Measurements from ENCODE around the gene FBXO31. TPM values are rescaled to one million over a fixed set of nuclear protein-coding genes. Genes with fewer than 3 reads are reported as not detected.

Gene FBXO31
- total RNA-seq, 1 donor from 2014 or later, result 27.1 TPM

GRCh38 chr16:87425941-87426340 is 42.4 kb upstream of the FBXO31 start:
- POLR2A ChIA-PET, result no interaction called here

GRCh38 chr16:87424266-87424665 is 40.7 kb upstream of the FBXO31 start:
- no peaks in the 10 kb centered on the region for H3K4me1 Mint-ChIP-seq
- H3K27ac Mint-ChIP-seq, result no peak overlapping the region
- intact Hi-C loops (cut with micrococcal nuclease), result no loop called here
- no peaks in the 10 kb centered on the region for H3K27me3 Mint-ChIP-seq
- DNase-seq, result no peak
- POLR2A ChIA-PET, result no interaction called here
- CTCF ChIA-PET, result no interaction called here
- no peaks in the 10 kb centered on the region for H3K9me3 Mint-ChIP-seq
- ATAC-seq (ENCODE audit: low read depth), result no peak
- no peak overlapping the region for H3K4me3 Mint-ChIP-seq
- no peak for TF ChIP-seq CTCF (IDR thresholded peaks at IDR 0.05)
- peaks cover 2% of the 10 kb centered on the region for H3K36me3 Mint-ChIP-seq (ENCODE audit: low read depth)

More at GRCh38 chr16:87425941-87426340, 42.4 kb upstream of the FBXO31 start:
- no peak for TF ChIP-seq CTCF (IDR thresholded peaks at IDR 0.05)
- ATAC-seq (ENCODE audit: low read depth) (no peak), DNase-seq (no peak)
- Mint-ChIP-seq H3K36me3 (ENCODE audit: low read depth) (peaks cover 2% of the 10 kb centered on the region), H3K27me3 (no peaks in the 10 kb centered on the region), H3K4me1 (no peaks in the 10 kb centered on the region), H3K27ac (no peak overlapping the region), H3K9me3 (no peaks in the 10 kb centered on the region), H3K4me3 (no peak overlapping the region)
- intact Hi-C loops (cut with micrococcal nuclease), result no loop called here
- CTCF ChIA-PET, result no interaction called here

GRCh38 chr16:87423429-87423828 is 39.9 kb upstream of the FBXO31 start:
- Mint-ChIP-seq H3K27ac (no peak overlapping the region), H3K36me3 (ENCODE audit: low read depth) (peaks cover 3% of the 10 kb centered on the region), H3K4me1 (no peaks in the 10 kb centered on the region), H3K9me3 (no peaks in the 10 kb centered on the region), H3K27me3 (no peaks in the 10 kb centered on the region), H3K4me3 (no peak overlapping the region)
- ATAC-seq (ENCODE audit: low read depth) (no peak), DNase-seq (no peak)
- intact Hi-C loops (cut with micrococcal nuclease), result no loop called here
- ChIA-PET CTCF (no interaction called here), POLR2A (no interaction called here)
- no peak for TF ChIP-seq CTCF (IDR thresholded peaks at IDR 0.05)

GRCh38 chr16:87422106-87422505 is 38.5 kb upstream of the FBXO31 start:
- H3K4me3 Mint-ChIP-seq, result no peak overlapping the region
- no peak for TF ChIP-seq CTCF (IDR thresholded peaks at IDR 0.05)
- intact Hi-C loops (cut with micrococcal nuclease), result no loop called here
- no peaks in the 10 kb centered on the region for H3K4me1 Mint-ChIP-seq
- no peaks in the 10 kb centered on the region for H3K27me3 Mint-ChIP-seq
- DNase-seq (no peak), ATAC-seq (ENCODE audit: low read depth) (no peak)
- no peaks in the 10 kb centered on the region for H3K9me3 Mint-ChIP-seq
- H3K27ac Mint-ChIP-seq, result no peak overlapping the region
- POLR2A ChIA-PET, result no interaction called here
- CTCF ChIA-PET, result no interaction called here
- H3K36me3 Mint-ChIP-seq (ENCODE audit: low read depth), result peaks cover 3% of the 10 kb centered on the region

DNA sequence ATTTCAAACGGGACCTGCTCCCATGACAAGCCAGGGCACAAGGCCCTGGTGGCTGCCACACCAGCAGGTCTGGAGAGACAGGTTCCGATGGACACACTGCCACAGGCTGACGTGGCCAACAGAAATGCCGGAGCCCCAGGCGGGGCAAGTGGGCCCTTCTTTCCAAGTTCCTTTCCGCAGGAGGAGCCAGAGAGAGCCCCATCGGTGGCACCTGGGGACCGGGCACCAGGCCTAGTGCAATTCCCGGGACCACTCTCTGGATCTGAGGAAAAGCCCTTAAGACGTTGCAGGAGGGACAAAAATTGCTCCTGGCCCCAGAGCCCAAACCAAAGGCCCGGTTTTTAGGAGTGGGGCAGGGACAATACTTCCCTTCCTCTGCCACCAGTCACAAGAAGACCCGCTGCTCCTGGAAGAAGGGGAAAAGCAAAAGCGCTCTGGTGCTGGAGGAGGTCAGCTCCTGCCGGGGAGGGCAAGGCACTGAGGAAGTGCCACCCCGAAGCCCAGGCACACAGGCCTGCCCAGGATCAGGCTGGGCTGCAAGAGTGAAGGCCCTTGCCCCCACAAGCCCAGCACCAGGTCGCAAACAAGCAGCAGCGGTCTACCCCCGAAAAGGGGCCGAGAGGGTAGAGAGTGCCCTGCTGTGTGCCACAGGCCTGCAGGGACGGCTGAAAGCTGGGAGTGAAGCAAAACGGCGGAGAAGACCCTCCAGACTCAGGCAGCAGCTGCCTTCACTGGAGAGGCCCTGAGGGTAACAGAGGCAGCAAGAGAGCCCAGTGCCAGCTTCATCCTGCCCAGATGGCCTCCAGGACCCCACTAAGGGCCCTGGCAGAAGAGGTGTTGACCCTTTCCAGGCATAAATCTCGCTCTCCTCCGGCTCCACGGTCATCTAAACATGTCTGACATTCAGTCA is 37.7 kb upstream of the FBXO31 start:
- TF ChIP-seq CTCF (IDR thresholded peaks at IDR 0.05), result no peak
- H3K36me3 Mint-ChIP-seq (ENCODE audit: low read depth), result peaks cover 3% of the 10 kb centered on the region
- ChIA-PET POLR2A (no interaction called here), CTCF (no interaction called here)
- H3K4me1 Mint-ChIP-seq, result no peaks in the 10 kb centered on the region
- H3K9me3 Mint-ChIP-seq, result no peaks in the 10 kb centered on the region
- no peak for ATAC-seq (ENCODE audit: low read depth)
- no peak for DNase-seq
- H3K27ac Mint-ChIP-seq, result no peak overlapping the region
- intact Hi-C loops (cut with micrococcal nuclease), result no loop called here
- H3K27me3 Mint-ChIP-seq, result no peaks in the 10 kb centered on the region
- H3K4me3 Mint-ChIP-seq, result no peak overlapping the region

Data from activated B cell treated with CpG ODN at 0.5 μM for 24 hours (primary cell).